Measurements from ENCODE around the gene KLF15.

KLF15 gene

GRCh38 chr3:126304291-126304690 lies 52.9 kb downstream of the KLF15 start:
- DNase-seq, result no peak

DNA sequence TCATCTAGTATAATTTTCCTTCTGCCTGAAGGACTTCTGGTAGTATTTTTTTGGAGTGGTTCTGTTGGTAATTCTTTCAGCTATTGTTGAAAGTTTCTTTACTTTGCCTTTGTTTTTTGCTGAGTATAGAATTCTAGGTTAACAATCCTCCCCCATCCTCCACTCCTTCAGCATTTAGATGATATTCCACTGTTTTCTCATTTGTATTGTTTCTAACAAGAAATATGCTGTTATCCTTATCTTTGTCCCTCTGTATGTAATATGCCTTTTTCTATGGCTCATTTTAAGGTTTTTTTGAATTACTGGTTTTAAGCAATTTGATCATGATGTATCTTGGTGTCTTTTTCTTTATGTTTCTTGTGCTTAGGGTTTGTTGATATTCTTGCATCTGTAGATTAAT lies 53.9 kb downstream of the KLF15 start:
- no peak for DNase-seq

DNA sequence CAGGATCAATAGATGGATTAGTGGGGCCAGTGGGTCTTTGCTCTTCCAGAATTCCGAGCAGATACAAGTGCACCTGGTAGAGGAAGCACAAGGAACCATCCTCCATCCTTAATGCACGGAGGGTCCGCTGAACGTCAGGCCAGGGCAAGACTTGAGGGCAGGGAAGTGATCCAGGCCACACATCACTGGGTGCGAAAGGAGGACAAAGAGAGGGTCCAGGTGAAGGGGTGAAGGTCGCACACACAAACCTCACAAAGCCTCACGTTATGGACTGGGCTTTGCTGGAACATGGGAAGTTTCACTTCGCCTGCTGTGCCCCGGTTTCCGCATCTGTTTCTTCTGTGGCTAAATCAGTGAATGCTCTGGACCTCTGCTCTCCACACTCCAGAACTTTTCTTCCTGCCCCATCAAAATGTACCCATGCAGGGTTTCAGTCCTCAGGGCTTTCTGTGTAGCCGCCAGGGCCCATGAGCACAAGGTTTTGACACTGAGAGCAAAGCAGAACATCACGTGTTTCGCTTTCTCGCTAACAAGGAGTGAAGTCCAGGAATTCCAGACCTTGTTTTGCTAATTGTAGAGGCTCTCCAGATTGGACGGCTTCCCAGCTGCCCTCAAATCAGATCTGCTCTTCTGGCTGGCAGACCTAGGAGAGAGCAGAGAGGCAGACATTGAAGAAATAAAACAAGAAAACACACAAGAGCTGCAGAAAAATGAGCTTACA lies 56.3 kb downstream of the KLF15 start:
- DNase-seq, result no peak

- DNase-seq, result no peak
Observed at GRCh38 chr3:126300001-126300760, 57.0 kb downstream of the KLF15 start.

- no peak for DNase-seq
Observed at GRCh38 chr3:126295407-126295939, 61.7 kb downstream of the KLF15 start.

GRCh38 chr3:126294211-126294808 lies 62.9 kb downstream of the KLF15 start:
- no peak for DNase-seq

DNA sequence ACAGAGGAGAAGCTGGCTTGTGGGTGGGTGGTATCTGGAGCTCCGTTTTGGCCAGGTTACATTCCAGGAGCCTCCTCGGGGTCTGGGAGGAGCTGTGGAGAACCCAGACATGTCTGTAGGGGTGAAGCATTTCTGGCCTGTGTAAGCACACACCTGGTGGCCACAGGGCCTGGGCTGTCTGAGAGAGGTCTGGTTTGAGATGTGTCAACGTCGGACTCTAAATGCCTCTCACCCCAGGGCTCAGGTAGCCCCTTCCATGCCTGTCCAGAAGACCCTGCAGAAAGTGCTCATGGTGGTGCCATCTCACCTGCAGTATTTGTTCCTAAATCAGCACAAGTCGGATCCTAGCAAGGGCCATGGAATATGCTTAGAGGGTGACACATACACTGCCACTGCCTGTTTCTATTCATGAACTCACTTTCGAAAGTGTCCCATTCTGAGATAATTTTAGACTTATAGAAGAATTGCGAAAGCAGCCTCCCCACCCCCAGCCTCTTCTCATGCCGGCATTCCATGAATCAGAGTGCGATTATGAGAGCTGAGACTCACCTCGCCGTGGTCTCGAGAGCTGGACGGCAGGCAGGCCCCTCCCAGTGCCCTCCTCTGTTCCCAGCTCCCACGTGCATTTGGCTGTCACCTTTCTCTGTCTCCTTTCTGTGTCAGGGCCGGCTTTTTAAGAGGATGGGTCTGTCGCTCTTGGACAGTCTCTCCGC lies 63.7 kb downstream of the KLF15 start:
- no peak for DNase-seq

Data from RPMI8226 (cell line).